K562 (cell line): ENCODE measurements around the gene DOLPP1. TPM values are rescaled to one million over a fixed set of nuclear protein-coding genes. Genes with fewer than 3 reads are reported as not detected.
A peak's percentile ranks its signal among the peaks of the same experiment; 100 is the strongest.

Experiments used
- CBX3 ChIP-seq, 2 experiments: IDR thresholded peaks; 1 replicate in 1 of 2; 2 replicates in 1 of 2; pipeline ENCODE4 v1.6.1; 2012; ENCODE audit warnings: inconsistent platforms in 2 of 2, low read length in 2 of 2, borderline replicate concordance in 1 of 2, control low read depth in 1 of 2
- DIDO1 ChIP-seq: fragments of 450-650 bp; IDR thresholded peaks from 2 replicates; pipeline ENCODE4 v1.6.1; 2016; ENCODE audit warnings: low read depth, missing biosample characterization, missing genetic modification characterization
- FOXK2 ChIP-seq, 2 experiments: fragments of 450-650 bp; IDR thresholded peaks in 1 of 2; conservative IDR thresholded peaks in 1 of 2; 2 replicates each; pipeline ENCODE4 v1.6.1; 2016; ENCODE audit warnings: low read depth in 2 of 2, mild to moderate bottlenecking in 1 of 2
- KDM2B ChIP-seq: fragments of 250-450 bp; sonication (Bioruptor Pico); IDR thresholded peaks from 2 replicates; pipeline ENCODE4 v1.8.0; 2021; ENCODE audit warnings: mild to moderate bottlenecking, moderate library complexity
- MTA3 ChIP-seq: fragments of 450-650 bp; formaldehyde crosslinking; IDR thresholded peaks from 2 replicates; pipeline ENCODE4 v1.6.1; 2017; ENCODE audit warnings: mild to moderate bottlenecking, borderline replicate concordance
- RB1 ChIP-seq: fragments of 450-650 bp; IDR thresholded peaks from 2 replicates; pipeline ENCODE4 v1.6.1; 2017; ENCODE audit warnings: low read depth, mild to moderate bottlenecking
- RBBP5 ChIP-seq: fragments of 200-600 bp; sonication (generic); IDR thresholded peaks from 2 replicates; pipeline ENCODE4 v1.6.1; 2012; ENCODE audit warnings: borderline replicate concordance, mild to moderate bottlenecking, low read length, control low read depth, inconsistent platforms; ENCODE audit not compliant: insufficient read depth, poor library complexity, severe bottlenecking
- RBM22 ChIP-seq: fragments of 200-400 bp; formaldehyde crosslinking; IDR thresholded peaks from 2 replicates; pipeline ENCODE4 v1.6.1; 2018; ENCODE audit warnings: low read length, low read depth; ENCODE audit not compliant: poor library complexity, severe bottlenecking
- SP1 ChIP-seq: sonication (generic); formaldehyde crosslinking; IDR thresholded peaks from 2 replicates; pipeline ENCODE4 v1.8.1; 2022; ENCODE audit warnings: mild to moderate bottlenecking, missing genetic modification reagents
- STAT5B ChIP-seq: fragments of 250-450 bp; sonication (Bioruptor Pico); IDR thresholded peaks from 2 replicates; pipeline ENCODE4 v1.8.0; 2021; ENCODE audit warnings: mild to moderate bottlenecking, inconsistent platforms
- TCF3 ChIP-seq: sonication (generic); formaldehyde crosslinking; IDR thresholded peaks from 2 replicates; pipeline ENCODE4 v1.4.0; 2020; ENCODE audit warnings: mild to moderate bottlenecking, missing genetic modification reagents
- THRAP3 ChIP-seq: fragments of 450-650 bp; IDR thresholded peaks from 2 replicates; pipeline ENCODE4 v1.6.1; 2016; ENCODE audit warnings: mild to moderate bottlenecking, inconsistent platforms, borderline replicate concordance
- polyA plus RNA-seq, 8 experiments: library from polyadenylated mRNA; depleted of rRNA in 4 of 8; stranded (reverse) in 5 of 8; unstranded in 3 of 8; fragments of >200 nt; fragmentation: Nextera tagmentation in 2 of 8; fragmentation: Illumina TruSeq in 1 of 8; extraction: Ambion mirVana in 2 of 8; extraction: Trizol in 1 of 8; gene quantifications; 2 replicates each; pipeline versions ENCODE4 v1.2.1 to v1.2.3, GENCODE V29; 2011 to 2014; ENCODE audit warnings: inconsistent platforms in 1 of 8, missing spikeins in 1 of 8
- total RNA-seq, 7 experiments: library from RNA; depleted of rRNA in 6 of 7; stranded (reverse); fragments of >200 nt in 6 of 7; fragmentation: Illumina TruSeq in 2 of 7; extraction: Trizol in 2 of 7; gene quantifications; 2 replicates each; pipeline versions ENCODE4 v1.2.1 to v1.2.3, GENCODE V29; 2011 to 2021; ENCODE audit warnings: low replicate concordance in 1 of 7
- TF ChIP-seq, protein P1 (sequence below), 2 experiments: fragments of 450-650 bp in 1 of 2; IDR thresholded peaks; 2 replicates each; pipeline ENCODE4 v1.6.1; 2011 to 2017; ENCODE audit warnings: low read depth in 2 of 2, antibody characterized with exemption in 1 of 2, borderline replicate concordance in 1 of 2, low read length in 1 of 2, mild to moderate bottlenecking in 1 of 2, mixed read lengths in 1 of 2; ENCODE audit not compliant: control insufficient read depth in 1 of 2
- TF ChIP-seq, protein P2 (sequence below): fragments of 450-650 bp; IDR thresholded peaks from 2 replicates; pipeline ENCODE4 v1.6.1; 2016; ENCODE audit warnings: borderline replicate concordance
- TF ChIP-seq, protein P3 (sequence below): sonication (generic); formaldehyde crosslinking; IDR thresholded peaks from 2 replicates; pipeline ENCODE4 v1.8.1; 2023; ENCODE audit warnings: mild to moderate bottlenecking, missing genetic modification reagents
- TF ChIP-seq, protein P4 (sequence below): fragments of 250-450 bp; sonication (Bioruptor Pico); IDR thresholded peaks from 2 replicates; pipeline ENCODE4 v1.5.1; 2021; ENCODE audit warnings: mild to moderate bottlenecking
- TF ChIP-seq, protein P5 (sequence below): fragments of 250-450 bp; sonication (Bioruptor Pico); IDR thresholded peaks from 2 replicates; pipeline ENCODE4 v1.8.0; 2021; ENCODE audit warnings: moderate library complexity, mild to moderate bottlenecking, inconsistent platforms

DOLPP1 gene
- total and polyA plus RNA-seq, 9 of the 15 experiments (the other 6 are each of a cell fraction or from before 2014, with no cell fraction given): 3.0 to 39.8 (median 30.5) TPM

DNA sequence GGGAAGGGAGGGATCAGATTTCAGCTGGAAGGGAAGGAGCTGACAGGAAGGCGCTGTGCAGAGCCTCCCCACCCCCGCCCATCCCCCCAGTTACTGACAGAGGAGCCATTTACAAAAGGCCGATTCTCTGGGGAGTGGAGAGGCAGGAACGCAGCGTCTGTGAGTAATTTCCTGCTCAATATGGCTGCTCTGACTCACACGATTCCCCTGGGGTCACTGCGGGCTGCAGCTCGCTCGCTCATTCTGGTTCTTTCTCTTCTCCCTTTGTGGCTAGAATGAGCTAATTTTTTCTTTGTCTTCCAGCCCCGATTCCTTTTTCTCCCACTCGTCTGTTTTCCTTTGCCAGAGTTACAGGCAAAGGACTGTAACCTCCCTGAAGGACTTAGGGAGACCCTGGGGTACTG, 59.1 kb downstream of the DOLPP1 start (continued):
- TF ChIP-seq, protein P1, sequence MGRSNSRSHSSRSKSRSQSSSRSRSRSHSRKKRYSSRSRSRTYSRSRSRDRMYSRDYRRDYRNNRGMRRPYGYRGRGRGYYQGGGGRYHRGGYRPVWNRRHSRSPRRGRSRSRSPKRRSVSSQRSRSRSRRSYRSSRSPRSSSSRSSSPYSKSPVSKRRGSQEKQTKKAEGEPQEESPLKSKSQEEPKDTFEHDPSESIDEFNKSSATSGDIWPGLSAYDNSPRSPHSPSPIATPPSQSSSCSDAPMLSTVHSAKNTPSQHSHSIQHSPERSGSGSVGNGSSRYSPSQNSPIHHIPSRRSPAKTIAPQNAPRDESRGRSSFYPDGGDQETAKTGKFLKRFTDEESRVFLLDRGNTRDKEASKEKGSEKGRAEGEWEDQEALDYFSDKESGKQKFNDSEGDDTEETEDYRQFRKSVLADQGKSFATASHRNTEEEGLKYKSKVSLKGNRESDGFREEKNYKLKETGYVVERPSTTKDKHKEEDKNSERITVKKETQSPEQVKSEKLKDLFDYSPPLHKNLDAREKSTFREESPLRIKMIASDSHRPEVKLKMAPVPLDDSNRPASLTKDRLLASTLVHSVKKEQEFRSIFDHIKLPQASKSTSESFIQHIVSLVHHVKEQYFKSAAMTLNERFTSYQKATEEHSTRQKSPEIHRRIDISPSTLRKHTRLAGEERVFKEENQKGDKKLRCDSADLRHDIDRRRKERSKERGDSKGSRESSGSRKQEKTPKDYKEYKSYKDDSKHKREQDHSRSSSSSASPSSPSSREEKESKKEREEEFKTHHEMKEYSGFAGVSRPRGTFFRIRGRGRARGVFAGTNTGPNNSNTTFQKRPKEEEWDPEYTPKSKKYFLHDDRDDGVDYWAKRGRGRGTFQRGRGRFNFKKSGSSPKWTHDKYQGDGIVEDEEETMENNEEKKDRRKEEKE (IDR thresholded peaks at IDR 0.05; ENCODE audit: borderline replicate concordance in 1 of 2, control insufficient read depth in 1 of 2, low read depth in 2 of 2, low read length in 1 of 2): 0 out of 4 replicates have a peak, but pooled peaks of 1 of the 2 experiments have one; percentile 18
- 0 out of 2 replicates have a peak, but pooled peaks have one; percentile 27 for TF ChIP-seq SP1 (CRISPR knock-in tag)
- no peak for TF ChIP-seq TCF3 (CRISPR knock-in tag)
- no peak for TF ChIP-seq DIDO1 (tag)
- TF ChIP-seq, protein P2, sequence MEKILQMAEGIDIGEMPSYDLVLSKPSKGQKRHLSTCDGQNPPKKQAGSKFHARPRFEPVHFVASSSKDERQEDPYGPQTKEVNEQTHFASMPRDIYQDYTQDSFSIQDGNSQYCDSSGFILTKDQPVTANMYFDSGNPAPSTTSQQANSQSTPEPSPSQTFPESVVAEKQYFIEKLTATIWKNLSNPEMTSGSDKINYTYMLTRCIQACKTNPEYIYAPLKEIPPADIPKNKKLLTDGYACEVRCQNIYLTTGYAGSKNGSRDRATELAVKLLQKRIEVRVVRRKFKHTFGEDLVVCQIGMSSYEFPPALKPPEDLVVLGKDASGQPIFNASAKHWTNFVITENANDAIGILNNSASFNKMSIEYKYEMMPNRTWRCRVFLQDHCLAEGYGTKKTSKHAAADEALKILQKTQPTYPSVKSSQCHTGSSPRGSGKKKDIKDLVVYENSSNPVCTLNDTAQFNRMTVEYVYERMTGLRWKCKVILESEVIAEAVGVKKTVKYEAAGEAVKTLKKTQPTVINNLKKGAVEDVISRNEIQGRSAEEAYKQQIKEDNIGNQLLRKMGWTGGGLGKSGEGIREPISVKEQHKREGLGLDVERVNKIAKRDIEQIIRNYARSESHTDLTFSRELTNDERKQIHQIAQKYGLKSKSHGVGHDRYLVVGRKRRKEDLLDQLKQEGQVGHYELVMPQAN: no peak
- no peak for TF ChIP-seq KDM2B (CRISPR knock-in tag)
- TF ChIP-seq, protein P3, sequence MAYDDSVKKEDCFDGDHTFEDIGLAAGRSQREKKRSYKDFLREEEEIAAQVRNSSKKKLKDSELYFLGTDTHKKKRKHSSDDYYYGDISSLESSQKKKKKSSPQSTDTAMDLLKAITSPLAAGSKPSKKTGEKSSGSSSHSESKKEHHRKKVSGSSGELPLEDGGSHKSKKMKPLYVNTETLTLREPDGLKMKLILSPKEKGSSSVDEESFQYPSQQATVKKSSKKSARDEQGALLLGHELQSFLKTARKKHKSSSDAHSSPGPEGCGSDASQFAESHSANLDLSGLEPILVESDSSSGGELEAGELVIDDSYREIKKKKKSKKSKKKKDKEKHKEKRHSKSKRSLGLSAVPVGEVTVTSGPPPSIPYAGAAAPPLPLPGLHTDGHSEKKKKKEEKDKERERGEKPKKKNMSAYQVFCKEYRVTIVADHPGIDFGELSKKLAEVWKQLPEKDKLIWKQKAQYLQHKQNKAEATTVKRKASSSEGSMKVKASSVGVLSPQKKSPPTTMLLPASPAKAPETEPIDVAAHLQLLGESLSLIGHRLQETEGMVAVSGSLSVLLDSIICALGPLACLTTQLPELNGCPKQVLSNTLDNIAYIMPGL (CRISPR knock-in tag): no peak
- peak; percentile 39 to 40; a peak in 1 of 4 replicates for TF ChIP-seq FOXK2 (conservative IDR thresholded peaks at IDR 0.05 in 1 of 2, IDR thresholded peaks at IDR 0.05 in 1 of 2; ENCODE audit: low read depth in 2 of 2)
- TF ChIP-seq RBM22: no peak
- peak; percentile 59; the same call in 1 of the 2 replicates for TF ChIP-seq MTA3
- TF ChIP-seq, protein P4, sequence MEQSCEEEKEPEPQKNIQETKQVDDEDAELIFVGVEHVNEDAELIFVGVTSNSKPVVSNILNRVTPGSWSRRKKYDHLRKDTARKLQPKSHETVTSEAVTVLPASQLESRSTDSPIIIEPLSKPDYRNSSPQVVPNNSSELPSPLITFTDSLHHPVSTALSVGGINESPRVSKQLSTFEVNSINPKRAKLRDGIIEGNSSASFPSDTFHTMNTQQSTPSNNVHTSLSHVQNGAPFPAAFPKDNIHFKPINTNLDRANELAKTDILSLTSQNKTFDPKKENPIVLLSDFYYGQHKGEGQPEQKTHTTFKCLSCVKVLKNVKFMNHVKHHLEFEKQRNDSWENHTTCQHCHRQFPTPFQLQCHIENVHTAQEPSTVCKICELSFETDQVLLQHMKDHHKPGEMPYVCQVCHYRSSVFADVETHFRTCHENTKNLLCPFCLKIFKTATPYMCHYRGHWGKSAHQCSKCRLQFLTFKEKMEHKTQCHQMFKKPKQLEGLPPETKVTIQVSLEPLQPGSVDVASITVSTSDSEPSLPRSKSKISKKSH (CRISPR knock-in tag): no peak
- no peak for TF ChIP-seq STAT5B
- TF ChIP-seq THRAP3: no peak
- no peak for TF ChIP-seq RB1
- TF ChIP-seq, protein P5, sequence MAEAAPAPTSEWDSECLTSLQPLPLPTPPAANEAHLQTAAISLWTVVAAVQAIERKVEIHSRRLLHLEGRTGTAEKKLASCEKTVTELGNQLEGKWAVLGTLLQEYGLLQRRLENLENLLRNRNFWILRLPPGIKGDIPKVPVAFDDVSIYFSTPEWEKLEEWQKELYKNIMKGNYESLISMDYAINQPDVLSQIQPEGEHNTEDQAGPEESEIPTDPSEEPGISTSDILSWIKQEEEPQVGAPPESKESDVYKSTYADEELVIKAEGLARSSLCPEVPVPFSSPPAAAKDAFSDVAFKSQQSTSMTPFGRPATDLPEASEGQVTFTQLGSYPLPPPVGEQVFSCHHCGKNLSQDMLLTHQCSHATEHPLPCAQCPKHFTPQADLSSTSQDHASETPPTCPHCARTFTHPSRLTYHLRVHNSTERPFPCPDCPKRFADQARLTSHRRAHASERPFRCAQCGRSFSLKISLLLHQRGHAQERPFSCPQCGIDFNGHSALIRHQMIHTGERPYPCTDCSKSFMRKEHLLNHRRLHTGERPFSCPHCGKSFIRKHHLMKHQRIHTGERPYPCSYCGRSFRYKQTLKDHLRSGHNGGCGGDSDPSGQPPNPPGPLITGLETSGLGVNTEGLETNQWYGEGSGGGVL (CRISPR knock-in tag): no peak
- TF ChIP-seq RBBP5: peak; percentile 30
- TF ChIP-seq CBX3 (IDR thresholded peaks at IDR 0.05; ENCODE audit: borderline replicate concordance in 1 of 2, low read length in 2 of 2): no peak
